HG02623 (cell line): ENCODE results near the gene TNFRSF4.
"Not testable (repeated sequence)": the region's sequence is repeated elsewhere in the genome, so short reads cannot be mapped to it uniquely, and the experiment has no call there.

ENCODE experiments used
- ATAC-seq: cut with Tn5 transposase; IDR thresholded peaks from one replicate; pipeline ENCODE4 v1.9.1; 2021; ENCODE audit warnings: moderate library complexity; ENCODE audit not compliant: unreplicated experiment

Gene TNFRSF4

DNA sequence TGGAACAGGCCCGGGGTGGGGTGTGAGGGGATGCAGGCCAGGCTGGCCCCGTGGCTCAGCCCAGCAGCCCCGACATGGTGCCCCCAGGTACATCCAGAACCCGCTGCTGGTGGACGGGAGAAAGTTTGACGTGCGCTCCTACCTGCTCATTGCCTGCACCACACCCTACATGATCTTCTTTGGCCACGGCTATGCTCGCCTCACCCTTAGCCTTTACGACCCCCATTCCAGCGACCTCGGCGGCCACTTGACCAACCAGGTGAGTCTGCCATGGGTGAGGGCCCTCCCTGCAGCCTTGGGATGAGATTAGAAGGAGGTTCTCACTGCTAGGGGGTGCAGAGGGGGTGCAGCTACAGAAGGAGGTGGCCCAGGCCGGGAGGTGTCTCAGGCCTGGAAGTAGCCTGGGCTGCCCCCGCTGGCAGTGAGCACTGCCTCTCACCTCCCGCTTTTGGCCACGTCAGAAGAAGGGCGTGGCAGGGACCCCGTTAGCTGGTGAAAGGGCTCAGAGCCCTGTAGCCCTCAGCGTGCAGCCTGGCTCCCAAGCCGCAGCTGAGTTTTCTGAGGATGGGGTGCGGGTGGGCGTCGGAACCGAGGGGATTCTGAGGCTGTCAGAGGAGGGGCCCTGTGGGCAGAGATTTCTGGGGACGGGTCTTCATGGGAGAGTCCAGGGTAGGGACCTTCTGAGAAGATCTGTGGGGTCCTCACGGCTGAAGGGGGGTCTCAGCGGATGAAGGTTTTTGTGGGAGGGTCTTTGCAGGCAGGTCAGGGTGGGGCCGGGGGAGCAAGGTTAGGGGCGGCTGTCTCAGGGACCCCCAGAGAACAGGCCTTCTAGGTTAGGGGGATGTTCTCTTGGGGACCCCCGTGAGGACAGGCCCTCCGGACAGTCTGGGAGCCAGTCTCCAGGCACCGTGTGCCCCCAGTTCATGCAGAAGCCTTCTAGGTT lies 29.8 kb downstream of the TNFRSF4 start:
- ATAC-seq = no peak

DNA sequence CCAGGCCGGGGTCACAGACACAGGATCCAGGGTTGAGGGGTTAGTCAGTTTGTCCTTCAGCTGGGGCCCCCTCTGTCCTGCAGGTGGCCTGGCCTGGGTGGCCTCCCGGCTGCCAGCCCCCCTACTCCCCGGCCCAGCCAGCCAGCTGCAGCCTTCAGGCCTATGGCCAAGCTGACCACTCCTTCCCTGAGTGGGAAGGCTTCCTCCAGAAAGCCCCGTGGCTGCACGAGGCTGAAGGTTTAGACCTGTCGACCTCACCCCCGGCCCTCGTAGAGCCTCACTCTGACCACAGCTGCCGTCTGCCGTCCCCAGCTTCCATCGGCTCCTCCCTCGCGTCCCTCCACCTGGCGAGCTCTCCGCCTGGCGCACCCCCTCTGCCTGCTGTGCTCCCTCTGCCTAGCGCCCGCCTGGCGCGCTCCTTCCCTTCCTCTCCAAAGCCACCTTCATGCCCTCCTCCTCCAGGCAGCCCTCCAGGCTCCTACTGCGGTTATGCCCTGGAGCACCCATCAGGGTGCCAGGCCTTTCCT lies 30.7 kb downstream of the TNFRSF4 start:
- ATAC-seq = no peak

DNA sequence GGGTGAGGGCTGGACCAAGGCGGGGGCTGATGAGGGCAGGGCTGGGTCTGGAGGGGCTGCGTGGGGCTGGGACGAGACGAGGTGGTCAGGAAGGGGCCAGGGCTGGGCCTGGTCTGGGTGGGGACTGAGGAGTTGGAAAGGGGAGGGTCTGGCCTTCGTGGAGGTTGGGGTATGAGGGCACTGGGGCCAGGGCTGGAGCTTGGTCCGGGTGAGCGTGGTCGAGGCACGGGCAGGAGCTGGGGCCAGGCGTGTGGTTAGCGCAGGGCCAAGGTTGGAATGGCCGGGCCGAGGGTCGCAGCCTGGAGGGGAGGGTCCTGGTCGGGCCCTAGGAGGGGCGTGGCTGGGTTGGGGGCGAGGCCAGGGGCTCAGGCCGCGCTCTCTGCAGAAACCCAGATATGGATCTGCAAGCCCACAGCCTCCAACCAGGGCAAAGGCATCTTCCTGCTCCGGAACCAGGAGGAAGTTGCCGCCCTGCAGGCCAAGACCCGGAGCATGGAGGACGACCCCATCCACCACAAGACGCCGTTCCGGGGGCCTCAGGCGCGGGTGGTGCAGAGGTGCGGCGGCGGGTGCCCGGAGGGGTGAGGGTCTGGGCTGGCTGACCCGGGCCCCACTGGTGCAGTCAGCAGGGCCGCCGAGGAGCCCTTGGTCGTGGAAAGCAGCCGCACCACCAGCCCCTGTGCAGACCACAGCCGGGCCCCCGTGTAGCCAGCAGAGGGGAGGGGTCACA lies 31.3 kb downstream of the TNFRSF4 start:
- no peak for ATAC-seq

DNA sequence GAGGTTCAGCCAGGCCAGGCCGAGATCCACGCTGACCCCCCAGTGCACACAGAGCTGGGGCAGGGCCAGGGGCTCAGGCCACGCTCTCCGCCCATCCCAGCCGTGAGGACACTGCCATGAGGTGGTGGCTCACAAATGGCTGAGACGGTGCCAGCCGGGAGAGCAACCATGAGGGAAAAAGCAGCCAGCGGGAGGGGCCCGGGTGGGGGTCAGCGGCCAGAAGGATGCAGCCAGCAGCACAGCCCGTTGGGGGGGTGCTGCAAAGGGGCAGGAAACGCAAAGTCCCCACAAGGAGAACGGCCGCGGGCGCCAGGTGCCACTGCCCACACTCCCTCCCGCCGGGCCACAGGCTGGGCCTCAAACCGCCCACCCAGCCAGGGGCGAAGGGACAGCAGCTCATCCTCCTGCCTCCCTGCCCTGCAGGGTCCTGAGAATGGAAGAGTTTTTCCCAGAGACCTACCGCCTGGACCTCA lies 32.0 kb downstream of the TNFRSF4 start:
- no peak for ATAC-seq

DNA sequence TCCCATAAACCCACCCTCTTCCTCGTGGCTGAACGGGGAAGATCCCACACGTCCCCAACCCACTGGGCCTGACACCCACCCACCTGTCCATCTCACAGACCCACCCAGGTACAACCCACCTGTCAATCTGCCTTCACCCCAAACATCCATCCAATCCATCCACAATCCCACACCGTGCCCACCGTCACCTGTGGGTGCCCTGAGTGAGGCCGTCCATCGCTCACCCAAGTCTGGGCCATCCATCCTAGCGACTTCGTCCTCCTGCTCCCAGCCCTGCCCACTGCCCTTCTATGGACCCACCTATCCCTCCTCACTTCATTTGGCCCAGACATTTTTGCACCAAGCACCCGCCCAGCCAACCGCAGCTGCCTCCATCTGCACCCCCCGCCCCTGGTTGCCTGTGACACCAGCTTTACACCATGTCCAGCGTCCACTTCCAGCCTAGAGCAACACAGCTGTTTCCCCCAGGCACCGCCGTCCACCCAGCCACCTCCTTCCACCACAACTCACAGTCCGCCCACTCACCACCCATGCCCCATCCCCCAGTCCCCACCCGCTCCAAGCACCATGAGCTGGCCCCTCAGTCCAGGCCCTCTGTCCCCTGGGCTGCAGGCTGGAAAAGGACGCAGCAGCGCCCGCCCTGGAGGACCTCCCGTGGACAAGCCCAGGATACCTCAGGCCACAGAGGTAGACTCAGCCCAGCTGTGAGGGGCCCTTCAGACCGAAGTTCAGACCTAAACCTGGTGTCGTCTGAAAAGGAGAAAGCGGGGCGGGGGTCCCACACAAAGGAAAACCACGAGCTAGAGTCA lies 32.6 kb downstream of the TNFRSF4 start:
- no peak for ATAC-seq

DNA sequence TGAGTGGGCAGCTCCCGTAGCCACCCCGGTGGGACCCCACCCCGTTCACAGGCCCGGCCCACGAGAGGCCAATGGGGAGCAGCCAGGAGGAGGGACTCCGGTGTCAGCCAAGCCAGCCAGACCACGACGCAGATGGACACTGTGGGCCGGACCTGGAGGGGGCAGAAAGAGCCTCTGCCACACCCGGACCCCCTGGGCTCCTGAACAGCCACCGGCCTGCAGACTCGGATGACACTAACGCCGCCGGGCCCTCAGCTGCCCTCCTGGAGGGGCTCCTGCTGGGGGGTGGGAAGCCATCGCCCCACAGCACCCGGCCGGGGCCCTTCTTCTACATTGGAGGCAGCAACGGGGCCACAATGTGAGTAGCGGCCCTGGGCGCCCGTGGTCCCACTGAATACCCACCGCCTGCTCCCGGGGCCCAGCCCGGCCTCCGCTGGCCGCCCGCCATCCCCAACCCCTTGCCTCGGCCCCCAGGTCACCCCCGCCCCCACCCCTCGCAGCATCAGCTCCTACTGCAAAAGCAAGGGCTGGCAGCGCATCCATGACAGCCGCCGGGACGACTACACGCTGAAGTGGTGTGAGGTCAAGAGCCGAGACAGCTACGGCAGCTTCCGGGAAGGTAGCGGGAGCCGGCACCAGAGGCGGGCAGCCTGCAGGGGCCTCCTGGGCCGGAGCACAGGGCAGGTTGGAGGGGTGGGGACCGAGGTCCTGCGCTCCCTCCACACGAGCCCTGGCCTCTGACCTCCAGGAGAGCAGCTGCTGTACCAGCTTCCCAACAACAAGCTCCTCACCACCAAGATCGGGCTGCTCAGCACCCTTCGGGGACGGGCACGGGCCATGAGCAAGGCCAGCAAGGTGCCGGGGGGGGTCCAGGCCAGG lies 33.7 kb downstream of the TNFRSF4 start:
- ATAC-seq = no peak

DNA sequence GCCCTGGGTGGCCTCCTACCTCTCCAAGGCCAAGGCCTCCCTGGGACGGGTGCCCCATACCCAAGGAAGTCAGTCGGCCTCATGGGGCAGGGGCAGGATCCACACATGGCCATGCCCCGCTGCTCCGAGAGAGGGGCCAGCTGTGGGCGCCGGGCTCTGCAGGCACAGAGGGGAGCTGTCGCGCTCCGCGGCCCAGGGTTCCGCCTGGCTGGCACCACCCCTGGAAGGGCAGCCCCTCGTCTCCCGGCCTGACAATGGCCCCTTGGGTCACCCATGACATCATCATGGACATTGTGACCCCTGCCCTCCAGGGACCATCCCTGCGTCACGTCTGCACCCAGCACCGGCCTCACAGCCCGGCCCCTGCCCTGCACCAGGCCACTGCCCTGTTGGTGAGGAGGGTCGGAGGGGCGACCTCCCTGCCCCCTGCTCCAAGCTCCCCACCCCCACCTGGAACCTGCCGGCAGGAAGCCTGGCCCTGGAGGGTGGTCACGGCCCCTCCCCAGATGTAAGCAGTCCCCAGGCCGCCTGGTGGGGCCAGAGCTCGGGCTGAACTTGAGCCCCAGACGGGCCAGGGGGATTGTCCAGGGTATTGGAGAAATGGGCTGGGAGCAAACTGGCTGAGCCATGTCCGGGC lies 34.5 kb downstream of the TNFRSF4 start:
- ATAC-seq = no peak

DNA sequence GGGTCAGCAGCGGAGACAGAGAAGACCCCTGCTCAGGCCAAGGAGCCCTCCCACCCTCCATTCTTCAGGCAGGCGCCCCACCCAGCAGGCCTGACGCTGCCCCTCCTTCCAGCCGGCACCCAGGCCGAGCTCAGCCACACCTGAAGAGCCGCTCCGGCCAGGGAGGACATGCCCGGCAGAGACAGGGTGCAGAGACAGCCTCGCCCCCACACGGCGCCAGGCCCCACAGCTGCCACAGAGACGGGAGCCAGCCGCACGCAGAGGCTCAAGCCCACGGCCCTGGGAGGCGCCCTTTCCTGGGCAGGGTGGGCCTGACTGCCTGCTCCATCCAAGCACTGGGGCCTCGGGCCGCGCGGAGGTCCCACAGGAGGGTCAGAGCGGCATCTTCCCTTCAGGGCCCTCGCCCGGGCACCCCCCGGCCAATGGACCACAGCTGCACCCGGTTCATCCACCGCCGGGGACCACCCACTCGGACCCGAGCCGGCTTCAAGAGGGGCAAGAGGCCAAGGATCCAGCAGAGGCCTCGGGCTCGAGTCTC lies 35.1 kb downstream of the TNFRSF4 start:
- ATAC-seq = no peak

DNA sequence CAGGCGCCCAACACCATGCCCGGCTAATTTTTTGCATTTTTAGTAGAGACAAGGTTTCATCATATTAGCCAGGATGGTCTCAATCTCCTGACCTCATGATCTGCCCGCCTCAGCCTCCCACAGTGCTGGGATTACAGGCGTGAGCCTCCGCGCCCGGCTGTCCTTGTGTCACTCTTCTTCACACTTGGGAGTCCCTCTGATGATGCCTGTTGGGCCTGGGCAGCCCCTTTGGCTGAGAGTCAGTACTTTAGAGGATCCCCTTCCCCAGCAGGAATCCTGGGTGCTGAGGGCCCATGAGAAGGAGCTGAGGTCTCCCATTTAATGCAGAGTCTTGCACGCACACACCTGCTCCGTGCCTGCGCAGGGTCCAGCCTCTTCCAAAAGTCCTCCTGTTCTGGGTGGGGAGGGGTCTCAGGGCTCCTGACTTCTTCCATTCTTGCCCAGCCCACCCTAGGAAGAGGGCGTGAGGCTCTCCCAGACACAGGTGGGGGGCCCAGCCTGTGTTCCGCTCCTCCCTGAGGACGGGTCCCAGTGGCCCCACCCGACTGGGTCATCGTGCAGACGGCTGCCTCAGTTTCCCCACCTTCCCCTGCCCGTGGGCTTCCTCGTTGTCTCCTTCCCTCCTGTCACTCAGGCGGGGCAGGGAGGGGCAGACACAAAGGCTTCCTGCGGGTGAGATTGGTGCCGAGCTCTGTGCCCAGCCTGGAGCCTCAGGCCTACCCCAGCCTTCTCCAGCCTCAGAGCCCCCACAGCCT lies 36.3 kb downstream of the TNFRSF4 start:
- no peak for ATAC-seq

DNA sequence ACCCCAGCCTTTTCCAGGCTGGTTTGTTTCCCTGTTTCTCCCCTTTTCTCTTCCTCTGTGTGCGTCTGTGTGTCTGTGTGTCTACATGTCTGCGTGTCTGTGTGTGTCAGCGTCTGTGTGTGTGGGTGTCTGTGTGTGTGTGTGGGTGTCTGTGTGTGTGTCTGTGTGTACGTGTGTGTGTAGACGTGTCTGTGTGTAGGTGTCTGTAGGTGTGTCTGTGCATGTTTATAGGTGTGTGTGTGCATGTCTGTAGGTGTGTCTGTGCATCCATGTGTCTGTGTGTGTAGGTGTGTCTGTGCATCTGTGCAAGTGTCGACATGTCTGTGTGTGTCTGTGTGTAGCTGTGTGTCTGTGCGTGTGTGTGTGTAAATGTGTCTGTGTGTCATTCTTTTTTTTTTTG lies 37.0 kb downstream of the TNFRSF4 start:
- ATAC-seq = no peak

DNA sequence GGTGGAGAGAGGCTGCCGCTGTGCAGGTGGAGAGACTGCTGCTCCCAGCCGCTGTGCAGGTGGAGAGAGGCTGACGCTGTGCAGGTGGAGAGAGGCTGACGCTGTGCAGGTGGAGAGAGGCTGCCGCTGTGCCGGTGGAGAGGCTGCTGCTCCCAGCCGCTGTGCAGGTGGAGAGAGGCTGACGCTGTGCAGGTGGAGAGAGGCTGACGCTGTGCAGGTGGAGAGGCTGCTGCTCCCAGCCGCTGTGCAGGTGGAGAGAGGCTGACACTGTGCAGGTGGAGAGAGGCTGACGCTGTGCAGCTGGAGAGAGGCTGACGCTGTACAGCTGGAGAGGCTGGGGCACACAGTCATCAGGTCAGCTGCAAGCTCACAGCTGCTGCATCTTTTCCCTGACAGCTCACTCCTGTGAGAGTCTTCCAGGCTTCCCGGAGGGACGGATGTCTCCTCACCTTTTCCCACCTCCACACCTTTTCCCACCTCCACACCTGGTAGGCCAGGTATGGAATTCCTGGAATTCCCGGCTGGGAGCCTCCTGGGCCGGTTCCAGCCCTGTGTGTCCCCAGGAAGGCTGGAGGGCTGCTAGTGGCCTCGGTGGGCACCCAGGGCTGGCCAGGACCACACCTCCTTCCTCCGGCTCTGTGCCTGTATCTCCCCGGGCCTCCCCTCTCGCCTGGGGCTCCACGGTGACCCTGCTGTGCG lies 37.7 kb downstream of the TNFRSF4 start:
- ATAC-seq = not testable (repeated sequence)

DNA sequence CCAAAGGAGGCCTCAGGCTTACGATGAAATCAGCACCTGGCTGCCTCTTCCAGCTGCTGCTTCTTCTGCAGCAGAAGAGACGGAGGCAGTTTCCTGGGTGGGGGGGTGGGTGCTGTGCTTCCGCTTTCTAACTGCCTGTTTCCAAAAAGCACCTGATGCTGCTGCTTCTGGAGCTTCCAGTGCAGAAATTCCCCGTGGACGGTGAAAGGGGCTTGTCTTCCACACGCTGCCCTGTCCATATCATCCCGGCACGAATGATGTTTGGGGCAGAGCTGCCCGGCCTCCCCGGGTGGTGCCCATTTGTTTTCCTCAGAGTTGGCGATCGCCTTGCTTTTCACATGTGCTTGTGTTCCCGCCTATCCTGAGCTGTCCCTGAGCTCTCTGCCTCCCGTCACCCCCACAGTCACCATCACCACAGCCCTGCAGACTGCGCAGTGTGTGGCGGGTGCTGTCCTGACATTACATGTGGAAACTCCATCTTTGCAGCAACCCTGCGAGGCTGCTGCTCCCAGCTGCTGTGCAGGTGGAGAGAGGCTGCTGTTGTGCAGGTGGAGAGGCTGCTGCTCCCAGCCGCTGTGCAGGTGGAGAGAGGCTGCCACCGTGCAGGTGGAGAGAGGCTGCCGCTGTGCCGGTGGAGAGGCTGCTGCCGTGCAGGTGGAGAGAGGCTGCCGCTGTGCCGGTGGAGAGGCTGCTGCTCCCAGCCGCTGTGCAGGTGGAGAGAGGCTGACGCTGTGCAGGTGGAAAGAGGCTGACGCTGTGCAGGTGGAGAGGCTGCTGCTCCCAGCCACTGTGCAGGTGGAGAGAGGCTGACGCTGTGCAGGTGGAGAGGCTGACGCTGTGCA lies 38.5 kb downstream of the TNFRSF4 start:
- no peak for ATAC-seq

DNA sequence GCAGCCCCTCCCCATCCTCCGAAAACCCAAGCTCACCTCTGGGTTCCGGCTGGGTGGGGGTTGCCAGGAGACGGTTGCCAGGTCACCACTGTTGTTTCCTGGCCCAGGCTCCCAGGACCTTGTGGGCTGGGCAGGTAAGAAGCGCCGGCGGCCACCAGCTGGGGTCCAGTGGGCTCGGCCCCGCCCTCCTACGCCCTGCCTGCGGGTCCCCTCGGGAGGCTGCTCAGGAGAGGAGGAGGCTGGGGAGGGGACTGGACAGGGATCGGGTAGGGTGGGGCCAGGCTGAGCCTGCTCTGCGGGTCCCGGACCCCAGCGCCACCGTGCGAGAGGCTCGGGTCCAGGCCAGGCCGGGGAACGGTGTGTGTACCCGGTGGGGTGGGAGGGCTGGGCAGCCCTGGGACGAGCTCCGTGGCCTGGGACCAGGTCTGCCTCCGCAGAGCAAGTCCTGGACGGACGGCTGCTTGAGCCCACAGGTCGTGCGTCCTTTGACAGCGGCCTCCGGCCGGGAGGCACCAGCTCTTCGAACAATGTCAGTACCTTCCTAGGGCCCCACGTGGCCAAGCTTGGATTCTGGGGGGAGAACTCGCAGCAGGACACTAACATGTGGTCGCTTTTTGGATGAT lies 40.0 kb downstream of the TNFRSF4 start, which contains the start of gene TTLL10:
Gene TTLL10, plus strand, starts transcription at position 88 of the 623 bp plus-strand sequence. CDS start 5,336 bp downstream, outside the sequence.
- no peak for ATAC-seq

DNA sequence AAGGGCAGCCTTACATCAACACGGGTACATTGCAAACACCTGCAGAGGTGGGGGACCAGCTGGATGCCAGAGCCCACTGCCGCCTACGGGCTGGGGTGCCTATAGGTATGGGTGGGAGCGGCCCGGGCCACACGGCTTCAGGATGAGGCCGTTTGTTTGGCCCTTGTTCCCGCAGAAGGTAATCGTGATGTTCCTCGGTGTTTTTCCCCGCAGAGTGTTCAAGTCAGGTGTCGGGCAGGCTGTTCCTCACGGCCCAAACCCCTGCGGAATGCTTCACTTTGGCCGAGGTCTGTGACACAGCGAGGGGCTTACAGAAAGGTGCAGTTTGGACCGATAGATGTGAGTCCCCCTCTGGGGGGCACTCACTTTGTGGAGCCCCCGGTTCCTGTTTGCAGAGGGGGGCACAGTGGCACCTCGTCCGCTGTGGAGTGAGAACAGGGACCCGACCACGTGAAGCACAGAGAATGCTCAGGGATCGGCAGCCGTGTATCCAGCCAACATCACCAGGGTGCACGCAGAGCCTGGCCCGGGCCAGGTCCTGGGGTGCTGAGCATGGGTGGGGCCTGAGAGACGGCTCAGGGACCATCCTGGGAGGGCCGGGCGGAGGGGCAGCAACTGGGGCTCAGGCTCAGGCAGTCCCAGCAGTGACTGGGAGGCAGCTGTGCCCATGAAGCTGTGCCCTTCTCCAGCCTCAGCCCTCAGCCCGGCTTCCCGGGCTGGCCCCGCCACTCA lies 40.7 kb downstream of the TNFRSF4 start:
- ATAC-seq = no peak

DNA sequence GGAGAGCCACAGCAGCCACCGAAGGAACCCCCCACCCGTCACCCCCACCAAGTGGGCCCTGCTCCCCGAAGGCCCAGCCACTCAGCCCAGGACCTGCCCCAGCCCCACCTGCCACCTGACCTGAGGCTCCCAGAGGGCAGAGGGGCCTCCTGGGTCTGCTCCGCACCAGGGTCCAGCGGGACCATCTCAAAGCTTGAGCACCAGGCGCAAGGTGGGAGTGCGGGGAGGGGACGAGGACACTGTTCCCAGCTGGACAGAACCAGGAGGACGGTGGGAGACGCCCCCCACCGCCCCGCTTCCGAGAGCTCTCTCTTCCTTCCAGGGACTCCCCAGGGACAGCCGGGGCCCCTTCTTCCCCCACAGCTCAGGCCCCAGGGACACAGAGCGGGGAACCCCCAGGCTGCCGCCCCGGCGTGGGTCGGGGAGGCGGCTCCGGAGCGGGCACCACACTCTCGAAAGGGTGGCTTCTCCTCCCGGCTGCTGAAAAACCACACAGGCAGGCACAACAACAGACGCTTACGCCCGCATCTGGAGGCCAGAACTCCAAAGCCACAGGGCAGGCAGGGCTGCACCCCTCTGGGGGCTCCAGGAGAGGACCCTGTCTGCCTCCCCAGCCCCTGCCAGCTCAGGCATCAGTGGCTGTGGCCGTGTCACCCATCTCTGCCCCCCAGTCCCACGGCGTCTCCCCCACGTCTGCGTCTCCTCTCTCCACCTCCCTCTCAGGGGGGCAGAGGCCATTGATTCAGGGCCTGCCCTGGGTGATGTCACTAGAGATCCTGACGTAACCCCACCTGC lies 42.2 kb downstream of the TNFRSF4 start:
- no peak for ATAC-seq
